Neural cell (in vitro differentiated cells): ENCODE data around the gene KEL. TPM values are rescaled to one million over a fixed set of nuclear protein-coding genes. Genes with fewer than 3 reads are reported as not detected.

Experiments
- H2AFZ ChIP-seq: fragments of 200-600, 300-800 bp; sonication (generic), shearing (Covaris generic); 2 replicates; pipeline ENCODE4 v1.6.0; 2014; ENCODE audit warnings: low read depth, mild to moderate bottlenecking, antibody characterized with exemption, low read length, moderate library complexity
- H3F3A ChIP-seq: fragments of 200-600 bp; shearing (Covaris generic); 2 replicates; pipeline ENCODE4 v1.6.1; 2016; ENCODE audit warnings: mild to moderate bottlenecking, moderate library complexity, mixed read lengths, antibody characterized with exemption, low read length; ENCODE audit not compliant: insufficient read depth, poor library complexity, severe bottlenecking
- H3K27ac ChIP-seq: fragments of 200-600, 300-800 bp; sonication (generic), shearing (Covaris generic); 2 replicates; pipeline ENCODE4 v1.5.1; 2014; ENCODE audit warnings: mild to moderate bottlenecking, low read length, moderate library complexity
- H3K27me3 ChIP-seq: fragments of 300-800, 200-600 bp; sonication (generic), shearing (Covaris generic); 2 replicates; pipeline ENCODE4 v1.6.0; 2014; ENCODE audit warnings: mild to moderate bottlenecking, low read depth, low read length, moderate library complexity; ENCODE audit not compliant: insufficient read depth
- H3K36me3 ChIP-seq: fragments of 300-800, 200-600 bp; sonication (generic), shearing (Covaris generic); 2 replicates; pipeline ENCODE4 v1.5.1; 2014; ENCODE audit warnings: mild to moderate bottlenecking, antibody characterized with exemption, low read length, moderate library complexity; ENCODE audit not compliant: insufficient read depth
- H3K4me2 ChIP-seq: fragments of 300-800, 200-600 bp; sonication (generic), shearing (Covaris generic); 2 replicates; pipeline ENCODE4 v1.6.0; 2014; ENCODE audit warnings: mild to moderate bottlenecking, low read length
- H3K4me3 ChIP-seq: fragments of 300-800, 200-600 bp; sonication (generic), shearing (Covaris generic); 2 replicates; pipeline ENCODE4 v1.5.1; 2014; ENCODE audit warnings: mild to moderate bottlenecking, low read length, moderate library complexity
- H3K79me2 ChIP-seq: fragments of 200-600 bp; shearing (Covaris generic); replicated peaks from 2 replicates; pipeline ENCODE4 v1.6.0; 2014; ENCODE audit warnings: mild to moderate bottlenecking, low read length, moderate library complexity; ENCODE audit not compliant: insufficient read depth
- H3K9ac ChIP-seq: fragments of 300-800, 200-600 bp; sonication (generic), shearing (Covaris generic); 2 replicates; pipeline ENCODE4 v1.6.1; 2016; ENCODE audit warnings: mild to moderate bottlenecking, low read length, mixed read lengths
- H3K9me2 ChIP-seq: fragments of 200-600 bp; shearing (Covaris generic); 2 replicates; pipeline ENCODE4 v1.6.1; 2016; ENCODE audit warnings: mild to moderate bottlenecking, low read length, mixed read lengths; ENCODE audit not compliant: insufficient read depth
- H3K9me3 ChIP-seq: fragments of 200-600, 300-800 bp; sonication (generic), shearing (Covaris generic); 2 replicates; pipeline ENCODE4 v1.6.1; 2016; ENCODE audit warnings: mild to moderate bottlenecking, mixed run types, low read length, moderate library complexity, mixed read lengths
- H4K20me1 ChIP-seq: fragments of 200-600 bp; shearing (Covaris generic); 2 replicates; pipeline ENCODE4 v1.6.1; 2016; ENCODE audit warnings: mild to moderate bottlenecking, mixed run types; ENCODE audit not compliant: insufficient read depth
- CTCF ChIP-seq: fragments of 450-650 bp; IDR thresholded peaks from 2 replicates; pipeline ENCODE4 v1.5.1; 2014; ENCODE audit warnings: antibody characterized with exemption, mild to moderate bottlenecking, moderate library complexity; ENCODE audit not compliant: poor library complexity, severe bottlenecking
- EP300 ChIP-seq: fragments of 450-650 bp; conservative IDR thresholded peaks from 2 replicates; pipeline ENCODE4 v1.6.1; 2014; ENCODE audit warnings: antibody characterized with exemption, mild to moderate bottlenecking, moderate library complexity; ENCODE audit not compliant: poor library complexity, severe bottlenecking
- EZH2 ChIP-seq: fragments of 200-600, 300-800 bp; shearing (Covaris generic), sonication (generic); IDR thresholded peaks from 2 replicates; pipeline ENCODE4 v1.6.1; 2014; ENCODE audit warnings: antibody characterized with exemption, low read length, borderline replicate concordance, mild to moderate bottlenecking; ENCODE audit not compliant: insufficient read depth, poor library complexity, severe bottlenecking
- POLR2AphosphoS5 ChIP-seq: IDR thresholded peaks from 2 replicates; pipeline ENCODE4 v1.6.1; 2012
- RAD21 ChIP-seq: fragments of 450-650 bp; conservative IDR thresholded peaks from 2 replicates; pipeline ENCODE4 v1.6.1; 2014; ENCODE audit warnings: antibody characterized with exemption, mild to moderate bottlenecking, moderate library complexity
- REST ChIP-seq: IDR thresholded peaks from 2 replicates; pipeline ENCODE4 v1.6.1; 2012; ENCODE audit warnings: borderline replicate concordance
- SMC3 ChIP-seq: fragments of 450-650 bp; conservative IDR thresholded peaks from 2 replicates; pipeline ENCODE4 v1.6.1; 2014; ENCODE audit warnings: antibody characterized with exemption, mild to moderate bottlenecking, moderate library complexity; ENCODE audit not compliant: poor library complexity
- TAF1 ChIP-seq: IDR thresholded peaks from 2 replicates; pipeline ENCODE4 v1.6.1; 2012; ENCODE audit warnings: low read depth
- polyA plus RNA-seq: library from polyadenylated mRNA; depleted of rRNA; stranded (reverse); fragments of >200 nt; gene quantifications from 2 replicates; pipeline ENCODE4 v1.2.3, GENCODE V29; 2014

The KEL gene
- polyA plus RNA-seq, 1 donor from 2014 or later, result 2.2 TPM

GRCh38 chr7:142962991-142963390, 828 bp upstream of the KEL start:
- Histone ChIP-seq H4K20me1 (no peaks in the 10 kb centered on the region), H3F3A (no peaks in the 10 kb centered on the region), H3K36me3 (no peaks in the 10 kb centered on the region), H3K9ac (no peak overlapping the region), H3K79me2 (no peaks in the 10 kb centered on the region), H3K9me3 (no peaks in the 10 kb centered on the region), H3K27ac (no peak overlapping the region), H3K9me2 (no peaks in the 10 kb centered on the region), H2AFZ (no peak overlapping the region), H3K4me2 (no peak overlapping the region), H3K4me3 (no peak overlapping the region), H3K27me3 (peaks cover 6% of the 10 kb centered on the region)
- TF ChIP-seq RAD21 (no peak), REST (no peak), POLR2AphosphoS5 (no peak), EP300 (no peak), SMC3 (no peak), TAF1 (no peak), EZH2 (no peak)

- H2AFZ ChIP-seq, result no peak overlapping the region
- TF ChIP-seq EZH2 (no peak), RAD21 (no peak), TAF1 (no peak), SMC3 (no peak), CTCF (no peak), EP300 (no peak), REST (no peak), POLR2AphosphoS5 (no peak)
- peaks cover 6% of the 10 kb centered on the region for H3K27me3 ChIP-seq
- H3K4me3 ChIP-seq, result no peak overlapping the region
- H3K9me2 ChIP-seq, result no peaks in the 10 kb centered on the region
- no peaks in the 10 kb centered on the region for H3K36me3 ChIP-seq
- no peak overlapping the region for H3K9ac ChIP-seq
- no peaks in the 10 kb centered on the region for H4K20me1 ChIP-seq
- H3K9me3 ChIP-seq, result no peaks in the 10 kb centered on the region
- no peak overlapping the region for H3K4me2 ChIP-seq
- no peaks in the 10 kb centered on the region for H3F3A ChIP-seq
- no peak overlapping the region for H3K27ac ChIP-seq
- H3K79me2 ChIP-seq, result no peaks in the 10 kb centered on the region
Measured at GRCh38 chr7:142961595-142961972, 579 bp downstream of the KEL start.
